Loucy (cell line): ENCODE results near the gene MFAP5.

Experiments
- H2AFZ ChIP-seq: fragments of 200-600 bp; sonication (generic); 2 replicates; pipeline ENCODE4 v1.6.0; 2016; ENCODE audit warnings: antibody characterized with exemption, mild to moderate bottlenecking, low read length, moderate library complexity
- H3F3A ChIP-seq: fragments of 200-600 bp; 2 replicates; pipeline ENCODE4 v1.6.0; 2016; ENCODE audit warnings: antibody characterized with exemption, low read depth, mild to moderate bottlenecking
- H3K27me3 ChIP-seq: fragments of 200-600 bp; sonication (generic); 2 replicates; pipeline ENCODE4 v1.6.1; 2014; ENCODE audit warnings: low read length, mild to moderate bottlenecking; ENCODE audit not compliant: insufficient read depth, poor library complexity, severe bottlenecking
- H3K36me3 ChIP-seq: fragments of 200-600 bp; sonication (generic); 2 replicates; pipeline ENCODE4 v1.6.1; 2016; ENCODE audit warnings: low read length; ENCODE audit not compliant: insufficient read depth
- H3K4me1 ChIP-seq: fragments of 200-600 bp; sonication (generic); 2 replicates; pipeline ENCODE4 v1.5.1; 2014; ENCODE audit warnings: low read length, mild to moderate bottlenecking; ENCODE audit not compliant: insufficient read depth, poor library complexity, severe bottlenecking
- H3K4me2 ChIP-seq: fragments of 200-600 bp; sonication (generic); 2 replicates; pipeline ENCODE4 v1.6.0; 2014; ENCODE audit warnings: antibody characterized with exemption, low read length, low read depth, mild to moderate bottlenecking; ENCODE audit not compliant: poor library complexity, severe bottlenecking
- H3K4me3 ChIP-seq: fragments of 200-600 bp; sonication (generic); 2 replicates; pipeline ENCODE4 v1.5.1; 2014; ENCODE audit warnings: low read length, mild to moderate bottlenecking, mixed read lengths; ENCODE audit not compliant: poor library complexity, severe bottlenecking
- H3K79me2 ChIP-seq: fragments of 200-600 bp; sonication (generic); 2 replicates; pipeline ENCODE4 v1.6.1; 2014; ENCODE audit warnings: low read length; ENCODE audit not compliant: insufficient read depth
- H3K9ac ChIP-seq: fragments of 200-600 bp; sonication (generic); 2 replicates; pipeline ENCODE4 v1.6.0; 2014; ENCODE audit warnings: mild to moderate bottlenecking, low read depth, low read length, moderate library complexity; ENCODE audit not compliant: poor library complexity, severe bottlenecking
- H3K9me2 ChIP-seq: fragments of 200-600 bp; sonication (generic); replicated peaks from 2 replicates; pipeline ENCODE4 v1.6.1; 2016; ENCODE audit warnings: low read depth, low read length, mixed read lengths
- H3K9me3 ChIP-seq: fragments of 200-600 bp; sonication (generic); 2 replicates; pipeline ENCODE4 v1.6.1; 2014; ENCODE audit warnings: mild to moderate bottlenecking, antibody characterized with exemption, low read length, low read depth; ENCODE audit not compliant: insufficient read depth
- H4K20me1 ChIP-seq: fragments of 200-600 bp; sonication (generic); 2 replicates; pipeline ENCODE4 v1.6.0; 2014; ENCODE audit warnings: antibody characterized with exemption, low read length, mild to moderate bottlenecking; ENCODE audit not compliant: insufficient read depth, poor library complexity, severe bottlenecking
- CTCF ChIP-seq: fragments of 200-600 bp; sonication (generic); conservative IDR thresholded peaks from 2 replicates; pipeline ENCODE4 v1.5.1; 2014; ENCODE audit warnings: mild to moderate bottlenecking, antibody characterized with exemption, low read length
- EZH2phosphoT487 ChIP-seq: fragments of 200-600 bp; IDR thresholded peaks from 2 replicates; pipeline ENCODE4 v1.6.1; 2018; ENCODE audit warnings: antibody characterized with exemption, mild to moderate bottlenecking, moderate library complexity, borderline replicate concordance

Gene MFAP5

GRCh38 chr12:8701046-8701660 is 38.5 kb upstream of the MFAP5 start:
- Histone ChIP-seq H3K79me2 (peaks cover 78% of the 10 kb centered on the region), H4K20me1 (peaks cover 42% of the 10 kb centered on the region)

DNA sequence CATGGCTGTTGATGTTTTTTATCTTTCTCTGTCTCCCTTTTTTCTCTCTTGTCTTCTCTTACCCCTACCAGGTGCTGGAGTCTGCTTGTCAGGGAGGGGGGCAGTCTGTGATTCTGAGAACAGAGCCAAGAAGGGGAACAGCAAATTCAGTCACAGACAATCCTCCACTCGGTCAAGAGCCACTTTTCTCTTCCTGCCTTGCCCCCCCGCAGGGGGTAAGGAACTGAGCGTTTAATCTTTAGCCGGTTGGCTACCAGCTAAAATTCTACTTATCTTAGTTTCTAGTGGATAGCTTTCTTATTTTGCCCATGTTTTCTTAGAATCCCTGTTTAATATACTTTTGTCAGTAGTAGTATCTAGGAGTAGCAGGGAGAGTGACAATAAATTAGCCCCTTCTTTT is 37.1 kb upstream of the MFAP5 start:
- H4K20me1 ChIP-seq: peaks cover 42% of the 10 kb centered on the region

More at GRCh38 chr12:8701046-8701660, 38.5 kb upstream of the MFAP5 start:
- Histone ChIP-seq H3K4me2 (peak overlapping the region; percentile 97), H3K9me2 (no peaks in the 10 kb centered on the region), H3K4me1 (peaks cover 53% of the 10 kb centered on the region), H3K4me3 (peak overlapping the region; percentile 78), H3K9ac (peak overlapping the region; percentile 92), H3F3A (no peaks in the 10 kb centered on the region), H3K27me3 (no peaks in the 10 kb centered on the region), H3K9me3 (no peaks in the 10 kb centered on the region), H3K36me3 (no peaks in the 10 kb centered on the region), H2AFZ (no peak overlapping the region)
- TF ChIP-seq CTCF (no peak), EZH2phosphoT487 (no peak)

DNA sequence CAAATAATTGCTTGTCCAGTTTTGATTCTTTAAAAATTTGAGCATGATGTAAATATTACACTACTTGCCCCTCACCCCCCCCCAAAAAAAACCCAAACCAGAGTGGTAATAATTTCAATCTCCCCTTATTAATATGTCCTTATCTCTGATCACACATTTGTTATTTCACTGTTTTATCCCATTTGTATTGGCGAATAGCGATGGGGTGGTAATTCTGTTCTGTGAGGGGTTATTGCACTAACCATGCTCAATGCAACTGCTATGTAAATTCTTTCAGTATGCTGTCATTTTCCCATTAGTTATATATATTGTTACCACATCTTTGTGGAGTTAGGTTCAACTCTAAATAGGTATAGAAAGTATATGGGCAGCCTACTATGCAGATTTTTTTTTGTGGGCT is 36.3 kb upstream of the MFAP5 start:
- TF ChIP-seq EZH2phosphoT487: no peak
- TF ChIP-seq CTCF: no peak
- H3K9me3 ChIP-seq: no peaks in the 10 kb centered on the region
- no peaks in the 10 kb centered on the region for H3K36me3 ChIP-seq
- no peaks in the 10 kb centered on the region for H3K9me2 ChIP-seq
- peak overlapping the region; percentile 97 for H3K4me2 ChIP-seq
- no peaks in the 10 kb centered on the region for H3F3A ChIP-seq
- H4K20me1 ChIP-seq: peaks cover 42% of the 10 kb centered on the region
- no peaks in the 10 kb centered on the region for H3K27me3 ChIP-seq
- H3K79me2 ChIP-seq: peaks cover 60% of the 10 kb centered on the region
- H2AFZ ChIP-seq: no peak overlapping the region
- peak overlapping the region; percentile 92 for H3K9ac ChIP-seq
- peaks cover 57% of the 10 kb centered on the region for H3K4me1 ChIP-seq
- H3K4me3 ChIP-seq: peak overlapping the region; percentile 78

More for the DNA sequence above, 37.1 kb upstream of the MFAP5 start:
- Histone ChIP-seq H3F3A (no peaks in the 10 kb centered on the region), H3K36me3 (no peaks in the 10 kb centered on the region), H3K9ac (peak overlapping the region; percentile 92), H3K9me3 (no peaks in the 10 kb centered on the region), H3K79me2 (peaks cover 66% of the 10 kb centered on the region), H3K9me2 (no peaks in the 10 kb centered on the region), H3K4me1 (peaks cover 57% of the 10 kb centered on the region), H3K4me2 (peak overlapping the region; percentile 97), H2AFZ (no peak overlapping the region), H3K27me3 (no peaks in the 10 kb centered on the region), H3K4me3 (peak overlapping the region; percentile 78)
- TF ChIP-seq CTCF: no peak
- TF ChIP-seq EZH2phosphoT487: no peak
